Measurements from ENCODE around the gene ADK.
"Not testable (repeated sequence)": the region's sequence is repeated elsewhere in the genome, so short reads cannot be mapped to it uniquely, and the experiment has no call there.

Gene ADK

GRCh38 chr10:74187237-74187636 is 36.2 kb downstream of the ADK start:
- DNase-seq: no peak

GRCh38 chr10:74188617-74189016 is 37.6 kb downstream of the ADK start:
- not testable (repeated sequence) for DNase-seq

- peak; percentile 42 for DNase-seq
These were observed 39.0 kb downstream of the ADK start for GRCh38 chr10:74189999-74190421.

GRCh38 chr10:74190494-74190893 is 39.5 kb downstream of the ADK start:
- DNase-seq: no peak

- DNase-seq: peak; percentile 42
These were observed 43.5 kb downstream of the ADK start for GRCh38 chr10:74194545-74194944.

GRCh38 chr10:74194999-74195398 is 44.0 kb downstream of the ADK start:
- DNase-seq: no peak

GRCh38 chr10:74199315-74199714 is 48.3 kb downstream of the ADK start:
- no peak for DNase-seq

GRCh38 chr10:74202356-74202755 is 51.3 kb downstream of the ADK start:
- DNase-seq: no peak

GRCh38 chr10:74206746-74207145 is 55.7 kb downstream of the ADK start:
- no peak for DNase-seq

GRCh38 chr10:74207691-74208480 is 56.9 kb downstream of the ADK start:
- DNase-seq: no peak

- DNase-seq: no peak
These were observed 58.0 kb downstream of the ADK start for GRCh38 chr10:74208997-74209396.

GRCh38 chr10:74213019-74213418 is 62.0 kb downstream of the ADK start:
- DNase-seq: no peak

- peak; percentile 65 for DNase-seq
These were observed 62.6 kb downstream of the ADK start for GRCh38 chr10:74213571-74214162.

- not testable (repeated sequence) for DNase-seq
These were observed 66.1 kb downstream of the ADK start for GRCh38 chr10:74217110-74217509.

GRCh38 chr10:74222467-74222866 is 71.4 kb downstream of the ADK start:
- DNase-seq: not testable (repeated sequence)

GRCh38 chr10:74223755-74224529 is 72.9 kb downstream of the ADK start:
- DNase-seq: peak; percentile 7

- DNase-seq: peak; percentile 61
These were observed 76.8 kb downstream of the ADK start for GRCh38 chr10:74227697-74228424.

GRCh38 chr10:74231375-74231774 is 80.4 kb downstream of the ADK start:
- no peak for DNase-seq

- DNase-seq: no peak
These were observed 82.3 kb downstream of the ADK start for GRCh38 chr10:74233281-74233680.

GRCh38 chr10:74234569-74234968 is 83.5 kb downstream of the ADK start:
- DNase-seq: peak; percentile 37

GRCh38 chr10:74238031-74238431 is 87.0 kb downstream of the ADK start:
- DNase-seq: no peak

- no peak for DNase-seq
These were observed 87.5 kb downstream of the ADK start for GRCh38 chr10:74238516-74238915.

GRCh38 chr10:74243067-74243466 is 92.0 kb downstream of the ADK start:
- no peak for DNase-seq
